DND-41 (cell line): ENCODE data around the gene FAF1.

Experiments used
- ATAC-seq: fragments of 200-7000 bp; cut with Tn5 transposase; 3 replicates; pipeline ENCODE4 v1.9.1; 2021; ENCODE audit warnings: low read depth; ENCODE audit not compliant: insufficient read depth
- DNase-seq: peaks from one replicate; pipeline ENCODE4 v3.0.0-alpha.2; 2020
- H2AFZ ChIP-seq: 2 replicates; pipeline ENCODE4 v1.6.0; 2012; ENCODE audit warnings: low read depth, low read length
- H3K27ac ChIP-seq: 2 replicates; pipeline ENCODE4 v1.5.1; 2012; ENCODE audit warnings: low read length, inconsistent platforms
- H3K27me3 ChIP-seq: fragments of 200-600 bp; sonication (generic); 2 replicates; pipeline ENCODE4 v1.6.0; 2012; ENCODE audit warnings: low read length, mild to moderate bottlenecking, inconsistent platforms; ENCODE audit not compliant: insufficient read depth, poor library complexity
- H3K36me3 ChIP-seq: 2 replicates; pipeline ENCODE4 v1.5.1; 2012; ENCODE audit warnings: low read length, inconsistent platforms; ENCODE audit not compliant: insufficient read depth
- H3K4me1 ChIP-seq: 2 replicates; pipeline ENCODE4 v1.5.1; 2012; ENCODE audit warnings: mild to moderate bottlenecking, low read length; ENCODE audit not compliant: insufficient read depth
- H3K4me2 ChIP-seq: 2 replicates; pipeline ENCODE4 v1.6.0; 2012; ENCODE audit warnings: mild to moderate bottlenecking, moderate library complexity, low read length, inconsistent platforms; ENCODE audit not compliant: insufficient read depth
- H3K4me3 ChIP-seq, 2 experiments: fragments of 200-600 bp in 1 of 2; shearing (Covaris generic) in 1 of 2; 2 replicates each; pipeline ENCODE4 v1.5.1; 2012 to 2016; ENCODE audit warnings: inconsistent platforms in 2 of 2, low read length in 2 of 2, mild to moderate bottlenecking in 2 of 2, low read depth in 1 of 2, moderate library complexity in 1 of 2
- H3K79me2 ChIP-seq: 2 replicates; pipeline ENCODE4 v1.6.0; 2012; ENCODE audit warnings: low read length, inconsistent platforms; ENCODE audit not compliant: insufficient read depth
- H3K9ac ChIP-seq: 2 replicates; pipeline ENCODE4 v1.6.0; 2012; ENCODE audit warnings: low read depth, mild to moderate bottlenecking, inconsistent platforms, low read length, moderate library complexity
- H3K9me3 ChIP-seq: 2 replicates; pipeline ENCODE4 v1.5.1; 2012; ENCODE audit warnings: low read length, moderate library complexity, mild to moderate bottlenecking, inconsistent platforms; ENCODE audit not compliant: insufficient read depth, severe bottlenecking
- H4K20me1 ChIP-seq: 2 replicates; pipeline ENCODE4 v1.6.0; 2012; ENCODE audit warnings: low read length; ENCODE audit not compliant: insufficient read depth
- CTCF ChIP-seq: IDR thresholded peaks from 2 replicates; pipeline ENCODE4 v1.5.1; 2012; ENCODE audit warnings: borderline replicate concordance, low read length, moderate library complexity, mild to moderate bottlenecking; ENCODE audit not compliant: poor library complexity, severe bottlenecking; ENCODE audit errors: extremely low read depth
- EZH2 ChIP-seq: IDR thresholded peaks from 3 replicates; pipeline ENCODE4 v1.6.1; 2012; ENCODE audit warnings: borderline replicate concordance, low read depth, mild to moderate bottlenecking, moderate library complexity, low read length, inconsistent platforms; ENCODE audit not compliant: severe bottlenecking

The FAF1 gene

GRCh38 chr1:50861772-50862171, 98.3 kb downstream of the FAF1 start:
- Histone ChIP-seq H3K4me3 (no peak overlapping the region), H3K27me3 (no peaks in the 10 kb centered on the region), H4K20me1 (peaks cover 5% of the 10 kb centered on the region; the same call in 1 of the 2 replicates), H3K27ac (no peak overlapping the region), H3K9me3 (peaks cover 4% of the 10 kb centered on the region), H3K79me2 (peaks cover 78% of the 10 kb centered on the region), H3K4me2 (no peak overlapping the region), H3K4me1 (no peaks in the 10 kb centered on the region), H3K36me3 (0 out of 2 replicates have a peak, but pooled peaks cover 3% of the 10 kb centered on the region), H3K9ac (no peak overlapping the region), H2AFZ (no peak overlapping the region)
- ATAC-seq (no peak), DNase-seq (no peak)
- TF ChIP-seq CTCF = no peak
- TF ChIP-seq EZH2 = no peak

- peaks cover 76% of the 10 kb centered on the region for H3K79me2 ChIP-seq
- H3K4me1 ChIP-seq = no peaks in the 10 kb centered on the region
- no peak for ATAC-seq
- no peak for DNase-seq
- H3K4me2 ChIP-seq = no peak overlapping the region
- H3K27me3 ChIP-seq = no peaks in the 10 kb centered on the region
- H3K4me3 ChIP-seq = no peak overlapping the region
- H3K9me3 ChIP-seq = no peaks in the 10 kb centered on the region
- no peak overlapping the region for H3K27ac ChIP-seq
- no peak overlapping the region for H2AFZ ChIP-seq
- peaks cover 3% of the 10 kb centered on the region; the same call in 1 of the 2 replicates for H3K36me3 ChIP-seq
- H3K9ac ChIP-seq = no peak overlapping the region
- TF ChIP-seq EZH2 (no peak), CTCF (no peak)
- peaks cover 5% of the 10 kb centered on the region; the same call in 1 of the 2 replicates for H4K20me1 ChIP-seq
These were observed 99.4 kb downstream of the FAF1 start for GRCh38 chr1:50860702-50861101.

- no peak for ATAC-seq
- H3K9me3 ChIP-seq = no peaks in the 10 kb centered on the region
- no peak for DNase-seq
- H3K27ac ChIP-seq = no peak overlapping the region
- H3K4me1 ChIP-seq = no peaks in the 10 kb centered on the region
- H2AFZ ChIP-seq = no peak overlapping the region
- no peak for TF ChIP-seq CTCF
- TF ChIP-seq EZH2 = no peak
- H3K79me2 ChIP-seq = peaks cover 78% of the 10 kb centered on the region
- peaks cover 5% of the 10 kb centered on the region; the same call in 1 of the 2 replicates for H4K20me1 ChIP-seq
- no peaks in the 10 kb centered on the region for H3K27me3 ChIP-seq
- H3K36me3 ChIP-seq = peaks cover 5% of the 10 kb centered on the region; the same call in 1 of the 2 replicates
- H3K4me2 ChIP-seq = no peak overlapping the region
- H3K9ac ChIP-seq = no peak overlapping the region
- no peak overlapping the region for H3K4me3 ChIP-seq
These were observed 99.8 kb downstream of the FAF1 start for GRCh38 chr1:50860256-50860655.
